Transverse colon (tissue), 4 donors: ENCODE results near the gene ACTL9. TPM values are rescaled to one million over a fixed set of nuclear protein-coding genes. Genes with fewer than 3 reads are reported as not detected.

Experiments used
- DNase-seq: peaks from one replicate; pipeline ENCODE4 v3.0.0-alpha.2; 2019
- H3K27ac ChIP-seq, 4 donors: fragments of 200-600 bp; sonication (generic); 2 replicates each; pipeline ENCODE4 v1.5.1; 2016 to 2018; ENCODE audit warnings: inconsistent platforms in 4 of 4
- H3K27me3 ChIP-seq: fragments of 200-600 bp; sonication (generic); 2 replicates; pipeline ENCODE4 v1.5.1; 2017; ENCODE audit warnings: inconsistent platforms
- H3K36me3 ChIP-seq, 4 donors: fragments of 200-600 bp; sonication (generic); 2 replicates each; pipeline ENCODE4 v1.5.1; 2017 to 2019; ENCODE audit warnings: inconsistent platforms in 4 of 4
- H3K4me1 ChIP-seq, 4 donors: fragments of 200-600 bp; sonication (generic); 2 replicates each; pipeline ENCODE4 v1.5.1; 2017 to 2020; ENCODE audit warnings: inconsistent platforms in 4 of 4
- H3K4me3 ChIP-seq, 4 donors: fragments of 200-600 bp; sonication (generic); 1 replicate in 1 of 4; 2 replicates in 3 of 4; pipeline versions ENCODE4 v1.5.1 to v1.6.1; 2017 to 2019; ENCODE audit warnings: inconsistent platforms in 4 of 4
- H3K9me3 ChIP-seq, 2 donors: fragments of 200-600 bp; sonication (generic); 2 replicates each; pipeline ENCODE4 v1.5.1; 2017 to 2019; ENCODE audit warnings: inconsistent platforms in 2 of 2
- CTCF ChIP-seq, 5 experiments: fragments of 200-600 bp in 3 of 5; fragments of 450-650 bp in 2 of 5; sonication (generic) in 3 of 5; IDR thresholded peaks; 1 replicate in 2 of 5; 2 replicates in 3 of 5; pipeline ENCODE4 v1.5.1; 2016 to 2017; ENCODE audit warnings: antibody characterized with exemption in 5 of 5, inconsistent platforms in 3 of 5, mild to moderate bottlenecking in 2 of 5, moderate library complexity in 1 of 5
- EP300 ChIP-seq: sonication (generic); formaldehyde crosslinking; IDR thresholded peaks from one replicate; pipeline ENCODE4 v1.6.1; 2017; ENCODE audit warnings: antibody characterized with exemption, low read depth
- POLR2A ChIP-seq: fragments of 450-650 bp; IDR thresholded peaks from one replicate; pipeline ENCODE4 v1.6.1; 2016; ENCODE audit warnings: antibody characterized with exemption, mild to moderate bottlenecking, moderate library complexity
- POLR2AphosphoS5 ChIP-seq, 3 donors: sonication (generic); formaldehyde crosslinking; IDR thresholded peaks; one replicate each; pipeline ENCODE4 v1.6.1; 2016; ENCODE audit warnings: antibody characterized with exemption in 3 of 3
- WGBS, 2 donors: methylation state at CpG; one replicate each; pipeline ENCODE4 v1.1.5; 2018; ENCODE audit warnings: low coverage in 1 of 2; 5-methylcytosine and 5-hydroxymethylcytosine counted together
- in situ Hi-C, 4 donors: fragments of 200-750 bp; cut with MboI; loops; one replicate each; pipeline versions ENCODE4 v1.15.0 to v1.15.1; 2017; ENCODE audit warnings: low sequenced_read_pairs in 3 of 4, low pct_ligation_motif_present in 1 of 4, low pct_unique_long_range_greater_than_20kb in 1 of 4
- intact Hi-C: fragments of 100-400 bp; cut with DNase I; formaldehyde crosslinking; loops from one replicate; pipeline ENCODE4 v1.15.1; 2023; ENCODE audit warnings: low total_unique reads
- total RNA-seq, 4 donors: library from RNA; depleted of rRNA; stranded (reverse); fragments of >200 nt; gene quantifications; one replicate each; pipeline ENCODE4 v1.1.0, GENCODE V29; 2016

ACTL9 gene
- total RNA-seq, 4 donors from 2014 or later, result not detected

GRCh38 chr19:8703223-8703622 is 4.6 kb upstream of the ACTL9 start:
- Histone ChIP-seq H3K4me1 (no peaks in the 10 kb centered on the region), H3K27me3 (peaks cover 7% of the 10 kb centered on the region), H3K36me3 (no peaks in the 10 kb centered on the region), H3K27ac (no peak overlapping the region), H3K9me3 (no peaks in the 10 kb centered on the region), H3K4me3 (no peak overlapping the region)
- TF ChIP-seq POLR2AphosphoS5 (IDR thresholded peaks at IDR 0.05) (no peak), POLR2A (no peak), EP300 (no peak), CTCF (IDR thresholded peaks at IDR 0.05) (no peak)
- intact Hi-C loops, result no loop called here
- in situ Hi-C loops, result no loop called here
- no peak for DNase-seq
- WGBS, 2 donors, result 60 to 68% methylated on average over 4 to 7 of the region's 7 CpGs

GRCh38 chr19:8702350-8702749 is 3.8 kb upstream of the ACTL9 start:
- no peak for DNase-seq
- in situ Hi-C loops, result no loop called here
- H3K27ac ChIP-seq, result no peak overlapping the region
- H3K4me3 ChIP-seq, result no peak overlapping the region
- intact Hi-C loops, result no loop called here
- H3K36me3 ChIP-seq, result no peaks in the 10 kb centered on the region
- TF ChIP-seq CTCF (IDR thresholded peaks at IDR 0.05) (no peak), POLR2A (no peak)
- peaks cover 7% of the 10 kb centered on the region for H3K27me3 ChIP-seq
- H3K4me1 ChIP-seq, result no peaks in the 10 kb centered on the region
- 0 to 44% methylated on average over 1 to 5 of the region's 5 CpGs for WGBS, 2 donors
- no peaks in the 10 kb centered on the region for H3K9me3 ChIP-seq

GRCh38 chr19:8700956-8701355 is 2.4 kb upstream of the ACTL9 start:
- Histone ChIP-seq H3K27ac (no peak overlapping the region), H3K27me3 (peaks cover 7% of the 10 kb centered on the region), H3K9me3 (no peaks in the 10 kb centered on the region), H3K4me1 (no peaks in the 10 kb centered on the region), H3K4me3 (no peak overlapping the region), H3K36me3 (no peaks in the 10 kb centered on the region)
- WGBS, 2 donors, result 50 to 65% methylated on average over 1 to 2 of the region's 2 CpGs
- TF ChIP-seq CTCF (IDR thresholded peaks at IDR 0.05), result no peak
- TF ChIP-seq EP300, result no peak
- no peak for TF ChIP-seq POLR2A
- no peak for TF ChIP-seq POLR2AphosphoS5 (IDR thresholded peaks at IDR 0.05)
- intact Hi-C loops (no loop called here), in situ Hi-C loops (no loop called here)
- no peak for DNase-seq

- no peak overlapping the region for H3K4me3 ChIP-seq
- intact Hi-C loops (no loop called here), in situ Hi-C loops (no loop called here)
- TF ChIP-seq EP300 (no peak), POLR2AphosphoS5 (IDR thresholded peaks at IDR 0.05) (no peak), CTCF (IDR thresholded peaks at IDR 0.05) (no peak), POLR2A (no peak)
- DNase-seq, result no peak
- no peaks in the 10 kb centered on the region for H3K36me3 ChIP-seq
- no peaks in the 10 kb centered on the region for H3K4me1 ChIP-seq
- no peaks in the 10 kb centered on the region for H3K9me3 ChIP-seq
- H3K27ac ChIP-seq, result no peak overlapping the region
- peaks cover 16% of the 10 kb centered on the region for H3K27me3 ChIP-seq
These were observed 1.3 kb upstream of the ACTL9 start for GRCh38 chr19:8699908-8700307.
